Endothelial cell of umbilical vein (primary cell): ENCODE data around the gene PDE3A. TPM values are rescaled to one million over a fixed set of nuclear protein-coding genes. Genes with fewer than 3 reads are reported as not detected.

Source experiments
- BruUV-seq: library from RNA; stranded (reverse); fragments of 400-500 nt; replicated peaks from 2 replicates; lab custom pipeline; 2021; lab: Mats Ljungman, UMichigan
- CTCF ChIA-PET: fragments of 300-600, 350-600 bp; sonication (Branson Sonifier 250); formaldehyde crosslinking; loops from one replicate; lab custom pipeline; 2021; ENCODE audit warnings: antibody characterized with exemption, inconsistent platforms; lab: Charles Lee
- POLR2A ChIA-PET: fragments of 300-600, 350-600 bp; sonication (Branson Sonifier 250); formaldehyde crosslinking; loops from one replicate; lab custom pipeline; 2021; ENCODE audit warnings: antibody characterized with exemption, inconsistent platforms; lab: Charles Lee
- DNase-seq: peaks from one replicate; pipeline ENCODE4 v3.0.0-alpha.2; 2011; ENCODE audit warnings: low read depth, low spot score
- FAIRE-seq: peaks from 2 replicates; lab custom pipeline; 2011; peaks lifted over from hg19 to GRCh38; lab: Jason Lieb, UNC
- H2AFZ ChIP-seq: 2 replicates; pipeline ENCODE4 v1.6.0; 2012; ENCODE audit warnings: low read depth, low read length, control low read depth, inconsistent platforms
- H3K27ac ChIP-seq: 2 replicates; pipeline ENCODE4 v1.5.1; 2011; ENCODE audit warnings: low read depth, mild to moderate bottlenecking, control low read depth, low read length, moderate library complexity; ENCODE audit not compliant: insufficient read depth
- H3K27me3 ChIP-seq, 2 experiments: 2 replicates each; pipeline versions ENCODE4 v1.6.0 to v1.6.1; 2011; ENCODE audit warnings: low read length in 2 of 2, mixed read lengths in 1 of 2; ENCODE audit not compliant: control insufficient read depth in 2 of 2, insufficient read depth in 2 of 2
- H3K36me3 ChIP-seq, 2 experiments: 2 replicates in 1 of 2; 3 replicates in 1 of 2; pipeline ENCODE4 v1.5.1; 2011; ENCODE audit warnings: low read length in 2 of 2, mild to moderate bottlenecking in 1 of 2, moderate library complexity in 1 of 2; ENCODE audit not compliant: control insufficient read depth in 2 of 2, insufficient read depth in 2 of 2; ENCODE audit errors: extremely low read depth in 1 of 2
- H3K4me1 ChIP-seq: 3 replicates; pipeline ENCODE4 v1.5.1; 2011; ENCODE audit warnings: mild to moderate bottlenecking, low read length; ENCODE audit not compliant: control insufficient read depth, insufficient read depth; ENCODE audit errors: extremely low read depth
- H3K4me2 ChIP-seq: 2 replicates; pipeline ENCODE4 v1.6.1; 2011; ENCODE audit warnings: low read length, control low read depth, mixed read lengths; ENCODE audit not compliant: insufficient read depth
- H3K4me3 ChIP-seq, 3 experiments: fragments of 200-600 bp in 1 of 3; sonication (generic), shearing (Covaris generic) in 1 of 3; replicated peaks in 1 of 3; 2 replicates each; pipeline ENCODE4 v1.5.1; 2011 to 2016; ENCODE audit warnings: control low read depth in 3 of 3, low read length in 3 of 3, mild to moderate bottlenecking in 2 of 3, inconsistent platforms in 1 of 3, low read depth in 1 of 3, moderate library complexity in 1 of 3; ENCODE audit not compliant: insufficient read depth in 1 of 3
- H3K79me2 ChIP-seq: 2 replicates; pipeline ENCODE4 v1.6.0; 2012; ENCODE audit warnings: low read length, inconsistent platforms; ENCODE audit not compliant: control insufficient read depth, insufficient read depth
- H3K9ac ChIP-seq: replicated peaks from 2 replicates; pipeline ENCODE3; 2011; ENCODE audit warnings: low read length, control low read depth; ENCODE audit not compliant: insufficient read depth; ENCODE audit errors: extremely low read depth
- H3K9me1 ChIP-seq: replicated peaks from 3 replicates; pipeline ENCODE4 v1.6.0; 2011; ENCODE audit warnings: mild to moderate bottlenecking, low read length; ENCODE audit not compliant: control insufficient read depth, insufficient read depth; ENCODE audit errors: extremely low read depth
- H3K9me3 ChIP-seq: replicated peaks from 2 replicates; pipeline ENCODE4 v1.5.1; 2012; ENCODE audit warnings: low read length, inconsistent platforms; ENCODE audit not compliant: control insufficient read depth, insufficient read depth
- H4K20me1 ChIP-seq: replicated peaks from 2 replicates; pipeline ENCODE3; 2011; ENCODE audit warnings: mild to moderate bottlenecking, low read length; ENCODE audit not compliant: control insufficient read depth, insufficient read depth; ENCODE audit errors: extremely low read depth
- EZH2 ChIP-seq: IDR thresholded peaks from 2 replicates; pipeline ENCODE4 v1.6.1; 2012; ENCODE audit warnings: borderline replicate concordance, low read depth, mild to moderate bottlenecking, moderate library complexity, low read length, inconsistent platforms; ENCODE audit not compliant: severe bottlenecking
- GATA2 ChIP-seq: IDR thresholded peaks from 2 replicates; pipeline ENCODE4 v1.7.0; 2011; ENCODE audit warnings: low read depth, mild to moderate bottlenecking, moderate library complexity, mixed read lengths, low read length; ENCODE audit not compliant: insufficient read length, insufficient read depth
- JUN ChIP-seq: IDR thresholded peaks from 2 replicates; pipeline ENCODE4 v1.6.1; 2011; ENCODE audit warnings: borderline replicate concordance, low read depth; ENCODE audit not compliant: insufficient read length, insufficient read depth
- MAX ChIP-seq: IDR thresholded peaks from 2 replicates; pipeline ENCODE4 v1.6.1; 2011; ENCODE audit not compliant: insufficient read depth, insufficient read length
- MYC ChIP-seq: IDR thresholded peaks from one replicate; pipeline ENCODE4 v1.6.1; 2011; ENCODE audit warnings: mild to moderate bottlenecking, low read depth, low read length
- POLR2A ChIP-seq: IDR thresholded peaks from 2 replicates; pipeline ENCODE4 v1.6.1; 2012; ENCODE audit warnings: low read depth, mild to moderate bottlenecking, control low read depth, low read length
- POLR2AphosphoS5 ChIP-seq: IDR thresholded peaks from 2 replicates; pipeline ENCODE4 v1.6.1; 2012; ENCODE audit warnings: low read depth, mild to moderate bottlenecking, control low read depth, low read length, moderate library complexity; ENCODE audit not compliant: insufficient read depth
- dilution Hi-C: fragments of 300-500 bp; cut with MboI; formaldehyde crosslinking; loops from one replicate; pipeline ENCODE4 v1.15.0; 2019; ENCODE audit warnings: low sequenced_read_pairs; ENCODE audit not compliant: extremely low pct_ligation_motif_present
- intact Hi-C: fragments of 100-400 bp; cut with micrococcal nuclease; formaldehyde crosslinking; loops from one replicate; pipeline ENCODE4 v1.10.0; 2022
- polyA plus RNA-seq, 4 experiments: library from polyadenylated mRNA; depleted of rRNA in 3 of 4; stranded (reverse) in 3 of 4; unstranded in 1 of 4; fragments of >200 nt; gene quantifications; 2 replicates each; pipeline versions ENCODE4 v1.2.1 to v1.2.3, GENCODE V29; 2011 to 2012; ENCODE audit warnings: missing spikeins in 1 of 4
- total RNA-seq: library from RNA; stranded (reverse); gene quantifications from 2 replicates; pipeline ENCODE4 v1.2.3, GENCODE V29; 2021
- TF ChIP-seq, protein P1 (sequence below), 2 donors: IDR thresholded peaks; 1 replicate in 1 of 2; 2 replicates in 1 of 2; pipeline ENCODE4 v1.5.1; 2011; ENCODE audit warnings: low read length in 2 of 2, mild to moderate bottlenecking in 2 of 2, moderate library complexity in 2 of 2, control low read depth in 1 of 2, inconsistent platforms in 1 of 2, low read depth in 1 of 2; ENCODE audit not compliant: insufficient read depth in 1 of 2; ENCODE audit errors: extremely low read depth in 1 of 2

Gene PDE3A
- total and polyA plus RNA-seq, 2 donors (not counting 3 experiments of a cell fraction or from before 2014, with no cell fraction given): 14.0 to 27.4 TPM

GRCh38 chr12:20421421-20421820 lies 53.1 kb downstream of the PDE3A start:
- intact Hi-C loops: no loop called here
- peaks cover 7% of the 10 kb centered on the region for H3K79me2 ChIP-seq
- no peak overlapping the region for H3K4me2 ChIP-seq
- BruUV-seq: no TSS peak
- DNase-seq (no peak), FAIRE-seq (no peak)
- H2AFZ ChIP-seq: no peak overlapping the region
- no peak overlapping the region for H3K9ac ChIP-seq
- no peak for TF ChIP-seq EZH2
- TF ChIP-seq JUN: no peak
- TF ChIP-seq POLR2A: no peak
- TF ChIP-seq, protein P1, sequence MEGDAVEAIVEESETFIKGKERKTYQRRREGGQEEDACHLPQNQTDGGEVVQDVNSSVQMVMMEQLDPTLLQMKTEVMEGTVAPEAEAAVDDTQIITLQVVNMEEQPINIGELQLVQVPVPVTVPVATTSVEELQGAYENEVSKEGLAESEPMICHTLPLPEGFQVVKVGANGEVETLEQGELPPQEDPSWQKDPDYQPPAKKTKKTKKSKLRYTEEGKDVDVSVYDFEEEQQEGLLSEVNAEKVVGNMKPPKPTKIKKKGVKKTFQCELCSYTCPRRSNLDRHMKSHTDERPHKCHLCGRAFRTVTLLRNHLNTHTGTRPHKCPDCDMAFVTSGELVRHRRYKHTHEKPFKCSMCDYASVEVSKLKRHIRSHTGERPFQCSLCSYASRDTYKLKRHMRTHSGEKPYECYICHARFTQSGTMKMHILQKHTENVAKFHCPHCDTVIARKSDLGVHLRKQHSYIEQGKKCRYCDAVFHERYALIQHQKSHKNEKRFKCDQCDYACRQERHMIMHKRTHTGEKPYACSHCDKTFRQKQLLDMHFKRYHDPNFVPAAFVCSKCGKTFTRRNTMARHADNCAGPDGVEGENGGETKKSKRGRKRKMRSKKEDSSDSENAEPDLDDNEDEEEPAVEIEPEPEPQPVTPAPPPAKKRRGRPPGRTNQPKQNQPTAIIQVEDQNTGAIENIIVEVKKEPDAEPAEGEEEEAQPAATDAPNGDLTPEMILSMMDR (IDR thresholded peaks at IDR 0.05; ENCODE audit: extremely low read depth in 1 of 2, insufficient read depth in 1 of 2, low read depth in 1 of 2, low read length in 2 of 2): no peak
- TF ChIP-seq MAX: no peak
- no peak for TF ChIP-seq POLR2AphosphoS5
- TF ChIP-seq MYC: no peak
- no peak for TF ChIP-seq GATA2
- no peaks in the 10 kb centered on the region for H3K9me1 ChIP-seq
- H3K9me3 ChIP-seq: no peaks in the 10 kb centered on the region
- ChIA-PET CTCF (no interaction called here), POLR2A (no interaction called here)
- H3K36me3 ChIP-seq: no peaks in the 10 kb centered on the region
- no peaks in the 10 kb centered on the region for H3K4me1 ChIP-seq
- no peak overlapping the region for H3K27ac ChIP-seq
- H3K4me3 ChIP-seq: no peak overlapping the region
- H4K20me1 ChIP-seq: no peaks in the 10 kb centered on the region
- dilution Hi-C loops: no loop called here
- no peaks in the 10 kb centered on the region for H3K27me3 ChIP-seq
